Duodenal mucosa (tissue), 2 donors: Measurements from ENCODE around the gene XIRP2.

Experiments
- H3K27ac ChIP-seq: one replicate; pipeline ENCODE4 v1.7.0; 2013; ENCODE audit warnings: low read depth, low read length
- H3K27me3 ChIP-seq, 2 donors: one replicate each; pipeline ENCODE4 v1.7.0; 2013; ENCODE audit warnings: low read length in 2 of 2, control low read depth in 1 of 2; ENCODE audit not compliant: insufficient read depth in 2 of 2, control insufficient read depth in 1 of 2
- H3K36me3 ChIP-seq, 2 donors: one replicate each; pipeline ENCODE4 v1.7.0; 2013; ENCODE audit warnings: low read length in 2 of 2, control low read depth in 1 of 2; ENCODE audit not compliant: insufficient read depth in 2 of 2, control insufficient read depth in 1 of 2
- H3K4me1 ChIP-seq, 2 donors: one replicate each; pipeline ENCODE4 v1.7.0; 2013; ENCODE audit warnings: low read length in 2 of 2, control low read depth in 1 of 2; ENCODE audit not compliant: insufficient read depth in 2 of 2, control insufficient read depth in 1 of 2
- H3K4me3 ChIP-seq, 2 donors: one replicate each; pipeline ENCODE4 v1.7.0; 2013; ENCODE audit warnings: low read length in 2 of 2, low read depth in 1 of 2
- H3K9ac ChIP-seq, 2 donors: one replicate each; pipeline ENCODE4 v1.7.0; 2013; ENCODE audit warnings: low read length in 2 of 2, low read depth in 1 of 2
- H3K9me3 ChIP-seq, 2 donors: one replicate each; pipeline ENCODE4 v1.7.0; 2013; ENCODE audit warnings: low read length in 2 of 2, control low read depth in 1 of 2; ENCODE audit not compliant: control insufficient read depth in 1 of 2

XIRP2 gene

GRCh38 chr2:166892397-166892796 is 4.1 kb downstream of the XIRP2 start:
- Histone ChIP-seq H3K4me1 (no peaks in the 10 kb centered on the region), H3K4me3 (no peak overlapping the region), H3K9me3 (no peaks in the 10 kb centered on the region), H3K36me3 (no peaks in the 10 kb centered on the region), H3K27ac (no peak overlapping the region), H3K9ac (no peak overlapping the region), H3K27me3 (no peaks in the 10 kb centered on the region)

- Histone ChIP-seq H3K27ac (no peak overlapping the region), H3K4me3 (no peak overlapping the region), H3K9me3 (no peaks in the 10 kb centered on the region), H3K27me3 (no peaks in the 10 kb centered on the region), H3K9ac (no peak overlapping the region), H3K4me1 (no peaks in the 10 kb centered on the region), H3K36me3 (no peaks in the 10 kb centered on the region)
Measured at GRCh38 chr2:166895243-166895642, 7.0 kb downstream of the XIRP2 start.

GRCh38 chr2:166897666-166898065 is 9.4 kb downstream of the XIRP2 start:
- no peak overlapping the region for H3K27ac ChIP-seq
- H3K27me3 ChIP-seq: no peaks in the 10 kb centered on the region
- H3K9ac ChIP-seq: no peak overlapping the region
- H3K36me3 ChIP-seq: no peaks in the 10 kb centered on the region
- H3K4me3 ChIP-seq: no peak overlapping the region
- H3K4me1 ChIP-seq: no peaks in the 10 kb centered on the region
- H3K9me3 ChIP-seq: no peaks in the 10 kb centered on the region

GRCh38 chr2:166899676-166900075 is 11.4 kb downstream of the XIRP2 start:
- no peaks in the 10 kb centered on the region for H3K4me1 ChIP-seq
- H3K27me3 ChIP-seq: no peaks in the 10 kb centered on the region
- no peak overlapping the region for H3K27ac ChIP-seq
- no peak overlapping the region for H3K4me3 ChIP-seq
- no peak overlapping the region for H3K9ac ChIP-seq
- no peaks in the 10 kb centered on the region for H3K36me3 ChIP-seq
- H3K9me3 ChIP-seq: no peaks in the 10 kb centered on the region

- Histone ChIP-seq H3K4me3 (no peak overlapping the region), H3K36me3 (no peaks in the 10 kb centered on the region), H3K4me1 (no peaks in the 10 kb centered on the region), H3K9ac (no peak overlapping the region), H3K9me3 (no peaks in the 10 kb centered on the region), H3K27me3 (no peaks in the 10 kb centered on the region), H3K27ac (no peak overlapping the region)
Measured at GRCh38 chr2:166900700-166901099, 12.4 kb downstream of the XIRP2 start.

- Histone ChIP-seq H3K4me1 (no peaks in the 10 kb centered on the region), H3K4me3 (no peak overlapping the region), H3K36me3 (no peaks in the 10 kb centered on the region), H3K9ac (no peak overlapping the region), H3K27ac (no peak overlapping the region), H3K9me3 (no peaks in the 10 kb centered on the region), H3K27me3 (no peaks in the 10 kb centered on the region)
Measured at GRCh38 chr2:166901336-166901735, 13.1 kb downstream of the XIRP2 start.

- Histone ChIP-seq H3K27ac (no peak overlapping the region), H3K36me3 (no peaks in the 10 kb centered on the region), H3K27me3 (no peaks in the 10 kb centered on the region), H3K4me3 (no peak overlapping the region), H3K9ac (no peak overlapping the region), H3K9me3 (peaks cover 0 to 5% of the 10 kb centered on the region in 2 donors), H3K4me1 (no peaks in the 10 kb centered on the region)
Measured at GRCh38 chr2:166916987-166917386, 28.7 kb downstream of the XIRP2 start.

GRCh38 chr2:166917415-166917814 is 29.1 kb downstream of the XIRP2 start:
- H3K4me3 ChIP-seq: no peak overlapping the region
- H3K27me3 ChIP-seq: no peaks in the 10 kb centered on the region
- no peaks in the 10 kb centered on the region for H3K4me1 ChIP-seq
- no peak overlapping the region for H3K27ac ChIP-seq
- H3K36me3 ChIP-seq: no peaks in the 10 kb centered on the region
- H3K9ac ChIP-seq: no peak overlapping the region
- H3K9me3 ChIP-seq: peaks cover 0 to 5% of the 10 kb centered on the region in 2 donors

- Histone ChIP-seq H3K4me1 (no peaks in the 10 kb centered on the region), H3K4me3 (no peak overlapping the region), H3K36me3 (no peaks in the 10 kb centered on the region), H3K9me3 (no peaks in the 10 kb centered on the region), H3K27ac (no peak overlapping the region), H3K27me3 (no peaks in the 10 kb centered on the region), H3K9ac (no peak overlapping the region)
Measured at GRCh38 chr2:166921261-166921896, 33.1 kb downstream of the XIRP2 start.

- no peaks in the 10 kb centered on the region for H3K36me3 ChIP-seq
- H3K27ac ChIP-seq: no peak overlapping the region
- no peaks in the 10 kb centered on the region for H3K27me3 ChIP-seq
- no peak overlapping the region for H3K9ac ChIP-seq
- no peaks in the 10 kb centered on the region for H3K9me3 ChIP-seq
- H3K4me3 ChIP-seq: no peak overlapping the region
- no peaks in the 10 kb centered on the region for H3K4me1 ChIP-seq
Measured at GRCh38 chr2:166924967-166925366, 36.7 kb downstream of the XIRP2 start.

GRCh38 chr2:166926657-166927056 is 38.4 kb downstream of the XIRP2 start:
- H3K4me3 ChIP-seq: no peak overlapping the region
- no peaks in the 10 kb centered on the region for H3K36me3 ChIP-seq
- H3K27ac ChIP-seq: no peak overlapping the region
- H3K9ac ChIP-seq: no peak overlapping the region
- no peaks in the 10 kb centered on the region for H3K4me1 ChIP-seq
- no peaks in the 10 kb centered on the region for H3K9me3 ChIP-seq
- no peaks in the 10 kb centered on the region for H3K27me3 ChIP-seq
